AG10803 (cell line): ENCODE data around the gene F7.

Experiments
- DNase-seq: peaks from one replicate; pipeline ENCODE4 v3.0.0; 2010; ENCODE audit warnings: low read depth
- H3K4me3 ChIP-seq: 2 replicates; pipeline ENCODE4 v1.5.1; 2011; ENCODE audit warnings: mild to moderate bottlenecking, low read length, control low read depth
- CTCF ChIP-seq: conservative IDR thresholded peaks from 2 replicates; pipeline ENCODE4 v1.5.1; 2011; ENCODE audit warnings: mild to moderate bottlenecking, low read length, control low read depth, inconsistent platforms

F7 gene

GRCh38 chr13:113155201-113155600 lies 49.6 kb downstream of the F7 start:
- DNase-seq: no peak
- TF ChIP-seq CTCF: no peak
- H3K4me3 ChIP-seq: no peak overlapping the region

- TF ChIP-seq CTCF: no peak
- DNase-seq: no peak
These were observed 50.5 kb downstream of the F7 start for GRCh38 chr13:113155982-113156655.

GRCh38 chr13:113157206-113157928 lies 51.8 kb downstream of the F7 start:
- no peak for TF ChIP-seq CTCF
- no peak overlapping the region for H3K4me3 ChIP-seq
- no peak for DNase-seq

More at GRCh38 chr13:113155982-113156655, 50.5 kb downstream of the F7 start:
- H3K4me3 ChIP-seq: no peak overlapping the region

GRCh38 chr13:113157929-113158747 lies 52.5 kb downstream of the F7 start, which contains the start of gene PROZ:
PROZ (plus strand) TSS chr13:113158648; CDS start chr13:113158661, 13 bp downstream.
- no peak for DNase-seq
- no peak within 1 kb of the TSS for H3K4me3 ChIP-seq
- TF ChIP-seq CTCF: no peak

- no peak for TF ChIP-seq CTCF
- H3K4me3 ChIP-seq: no peak overlapping the region
- DNase-seq: no peak
These were observed 53.4 kb downstream of the F7 start for GRCh38 chr13:113158946-113159345.

- no peak for DNase-seq
- no peak overlapping the region for H3K4me3 ChIP-seq
- TF ChIP-seq CTCF: no peak
These were observed 54.1 kb downstream of the F7 start for GRCh38 chr13:113159701-113160100.
